Measurements from ENCODE around the gene GNB2. TPM values are rescaled to one million over a fixed set of nuclear protein-coding genes. Genes with fewer than 3 reads are reported as not detected.

Gene GNB2
- total and polyA plus RNA-seq, 2 of the 8 experiments (the other 6 are each of a cell fraction or from before 2014, with no cell fraction given) = 157 to 260 TPM

GRCh38 chr7:100675105-100675451, 1.5 kb downstream of the GNB2 start:
- Histone ChIP-seq H3K4me1 (replicated peaks in 1 of 4; ENCODE audit: control insufficient read depth in 3 of 4, insufficient read depth in 4 of 4, low read length in 3 of 4) (peaks cover 0 to 7% (median 2%) of the 10 kb centered on the region in 4 experiments; a peak in 5 of 7 replicates), H3K4me2 (ENCODE audit: insufficient read depth in 1 of 2, low read depth in 2 of 2, low read length in 2 of 2) (peak overlapping the region; percentile 58 to 87), H3K9ac (replicated peaks in 1 of 4; ENCODE audit: extremely low read depth in 1 of 4, low read depth in 3 of 4, low read length in 3 of 4) (no peak overlapping the region), H3K79me1 (ENCODE audit: low read depth, low read length) (peaks cover 3% of the 10 kb centered on the region), H2BK5ac (ENCODE audit: low read depth, low read length) (no peak overlapping the region), H3K4me3 (ENCODE audit: extremely low read depth in 1 of 4, insufficient read depth in 2 of 4, low read depth in 3 of 4, low read length in 4 of 4) (peak overlapping the region; percentile 72 to 99 (median 82)), H2BK12ac (ENCODE audit: low read depth, low read length) (no peak overlapping the region), H3K27ac (ENCODE audit: low read depth, low read length) (no peak overlapping the region), H2BK15ac (ENCODE audit: low read length) (no peak overlapping the region), H4K20me1 (replicated peaks in 1 of 2; ENCODE audit: control insufficient read depth in 1 of 2, insufficient read depth in 2 of 2, low read length in 2 of 2) (peaks cover 13 to 18% of the 10 kb centered on the region in 2 experiments), H4K91ac (replicated peaks; ENCODE audit: insufficient read length, low read length) (no peak overlapping the region), H2BK20ac (ENCODE audit: low read length) (no peak overlapping the region), H3K36me3 (ENCODE audit: control insufficient read depth in 2 of 4, insufficient read depth in 4 of 4, low read length in 3 of 4) (peaks cover 0 to 35% (median 14%) of the 10 kb centered on the region in 4 experiments; a peak in 6 of 8 replicates), H3K14ac (ENCODE audit: insufficient read length) (no peak overlapping the region), H3K4ac (replicated peaks; ENCODE audit: insufficient read length, low read depth, low read length) (no peak overlapping the region), H4K5ac (ENCODE audit: insufficient read length, low read depth, low read length) (no peak overlapping the region), H3K23ac (ENCODE audit: insufficient read length) (no peak overlapping the region), H3K27me3 (replicated peaks in 1 of 4; ENCODE audit: control insufficient read depth in 3 of 4, extremely low read depth in 1 of 4, insufficient read depth in 3 of 4, low read length in 3 of 4) (peaks cover 0 to 8% (median 6%) of the 10 kb centered on the region in 4 experiments; a peak in 4 of 7 replicates), H3K56ac (replicated peaks; ENCODE audit: insufficient read length, low read depth, low read length) (no peak overlapping the region), H4K8ac (ENCODE audit: extremely low read depth, insufficient read depth, low read length) (no peak overlapping the region), H3K18ac (ENCODE audit: extremely low read depth, low read length) (no peak overlapping the region), H2BK120ac (replicated peaks; ENCODE audit: low read depth, low read length) (no peak overlapping the region), H3K79me2 (ENCODE audit: control insufficient read depth in 1 of 2, insufficient read depth in 2 of 2, low read length in 2 of 2) (no peaks in the 10 kb centered on the region), H3K9me3 (ENCODE audit: insufficient read depth in 2 of 2, low read depth in 1 of 2, low read length in 1 of 2) (no peaks in the 10 kb centered on the region), H3K23me2 (ENCODE audit: low read depth, low read length) (peaks cover 11% of the 10 kb centered on the region; the same call in 1 of the 2 replicates), H2AFZ (ENCODE audit: low read length) (no peak overlapping the region), H2AK5ac (ENCODE audit: low read depth, low read length) (no peak overlapping the region)
- POLR2A ChIA-PET (ENCODE audit: partially characterized antibody) = interaction anchor here (0.6 to 10.3 kb wide), 11 partner anchors 15 to 544 kb away, joined by 3 to 257 read pairs (median 4); partner anchors contain the start of genes GIGYF1, MOSPD3, PCOLCE and POP7
- no peak for DNase-seq (ENCODE audit: low read depth in 1 of 2, low spot score in 2 of 2)
- TF ChIP-seq GABPA (IDR thresholded peaks at IDR 0.05; ENCODE audit: borderline replicate concordance, insufficient read depth, low read length) (no peak), SUZ12 (IDR thresholded peaks at IDR 0.05; ENCODE audit: low read length) (no peak), BACH1 (IDR thresholded peaks at IDR 0.05; ENCODE audit: low read length) (no peak), USF2 (IDR thresholded peaks at IDR 0.05; ENCODE audit: low read length) (no peak), ASH2L (IDR thresholded peaks at IDR 0.05; ENCODE audit: low read length) (no peak), TAF1 (IDR thresholded peaks at IDR 0.05; ENCODE audit: low read depth, low read length) (no peak), SP2 (IDR thresholded peaks at IDR 0.05; ENCODE audit: low read length) (no peak)
- CTCF ChIA-PET (ENCODE audit: partially characterized antibody) = interaction anchor here (1.0 to 12.1 kb wide), 6 partner anchors 18 to 89 kb away, joined by 3 to 134 read pairs (median 4); partner anchors contain the start of genes FBXO24, GIGYF1 and LRCH4
- WGBS, 2 experiments (ENCODE audit: extremely low coverage in 1 of 2, insufficient coverage in 1 of 2, insufficient read length in 1 of 2, insufficient replicate concordance in 2 of 2, low coverage in 1 of 2, low lambda C conversion rate in 2 of 2, missing lambda C conversion rate in 1 of 2) = 4% methylated on average over 18 of the region's 46 CpGs; no CpG with 5 or more reads in 1 of the 2 experiments
- FAIRE-seq = no peak
